ENCODE results near the gene UBQLN1. TPM values are rescaled to one million over a fixed set of nuclear protein-coding genes. Genes with fewer than 3 reads are reported as not detected.

UBQLN1 gene
- total RNA-seq, 1 donor from 2014 or later, result 133 TPM

DNA sequence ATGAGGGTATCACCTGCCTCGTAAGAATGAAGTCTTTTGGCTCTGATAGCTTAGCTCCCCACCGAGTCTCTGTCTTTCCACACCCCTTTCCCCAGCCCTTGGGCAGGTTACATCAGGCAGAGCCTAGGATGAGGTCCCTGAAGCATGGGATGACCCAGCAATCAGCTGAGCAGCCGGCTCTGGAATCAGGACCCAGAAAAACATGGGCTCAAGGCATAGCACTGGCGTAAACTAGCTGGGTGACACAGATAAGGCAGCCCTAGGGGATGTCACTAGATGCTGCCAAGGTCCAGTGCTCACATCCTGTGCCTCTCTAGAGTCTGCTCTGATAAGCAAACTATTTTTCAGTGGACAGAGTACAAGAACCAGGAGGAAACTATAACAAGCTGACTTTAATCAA lies 58.2 kb downstream of the UBQLN1 start:
- Histone ChIP-seq H3K36me3 (ENCODE audit: control insufficient read depth, insufficient read depth, low read length) (peaks cover 2% of the 10 kb centered on the region), H3K27me3 (ENCODE audit: control insufficient read depth, insufficient read depth, low read length) (no peaks in the 10 kb centered on the region), H3K4me3 (ENCODE audit: low read depth, low read length) (no peak overlapping the region)
- DNase-seq (ENCODE audit: low read depth), result no peak
- TF ChIP-seq, protein P1, sequence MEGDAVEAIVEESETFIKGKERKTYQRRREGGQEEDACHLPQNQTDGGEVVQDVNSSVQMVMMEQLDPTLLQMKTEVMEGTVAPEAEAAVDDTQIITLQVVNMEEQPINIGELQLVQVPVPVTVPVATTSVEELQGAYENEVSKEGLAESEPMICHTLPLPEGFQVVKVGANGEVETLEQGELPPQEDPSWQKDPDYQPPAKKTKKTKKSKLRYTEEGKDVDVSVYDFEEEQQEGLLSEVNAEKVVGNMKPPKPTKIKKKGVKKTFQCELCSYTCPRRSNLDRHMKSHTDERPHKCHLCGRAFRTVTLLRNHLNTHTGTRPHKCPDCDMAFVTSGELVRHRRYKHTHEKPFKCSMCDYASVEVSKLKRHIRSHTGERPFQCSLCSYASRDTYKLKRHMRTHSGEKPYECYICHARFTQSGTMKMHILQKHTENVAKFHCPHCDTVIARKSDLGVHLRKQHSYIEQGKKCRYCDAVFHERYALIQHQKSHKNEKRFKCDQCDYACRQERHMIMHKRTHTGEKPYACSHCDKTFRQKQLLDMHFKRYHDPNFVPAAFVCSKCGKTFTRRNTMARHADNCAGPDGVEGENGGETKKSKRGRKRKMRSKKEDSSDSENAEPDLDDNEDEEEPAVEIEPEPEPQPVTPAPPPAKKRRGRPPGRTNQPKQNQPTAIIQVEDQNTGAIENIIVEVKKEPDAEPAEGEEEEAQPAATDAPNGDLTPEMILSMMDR (IDR thresholded peaks at IDR 0.05; ENCODE audit: insufficient read depth, low read length, poor library complexity, severe bottlenecking), result no peak

DNA sequence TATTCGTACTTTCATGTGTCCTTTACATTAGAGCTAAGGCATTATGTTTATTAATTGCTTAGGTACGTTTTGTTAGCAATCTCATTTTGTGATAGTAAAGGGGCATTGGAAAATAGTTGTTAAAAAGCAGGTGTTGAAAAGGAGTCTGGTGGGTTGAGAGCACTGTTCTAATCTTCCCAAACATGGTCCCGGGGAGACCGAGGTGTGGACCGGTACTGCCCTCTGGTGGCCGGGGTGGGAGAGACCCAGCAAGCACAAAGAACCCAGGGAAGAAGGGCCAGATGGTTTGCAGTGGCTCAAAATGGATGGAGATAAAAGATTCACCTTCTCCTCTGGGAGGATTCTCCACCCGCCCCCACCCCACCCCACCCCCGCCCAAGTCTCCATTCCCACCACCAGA lies 58.7 kb downstream of the UBQLN1 start:
- TF ChIP-seq, protein P1 (IDR thresholded peaks at IDR 0.05; ENCODE audit: insufficient read depth, low read length, poor library complexity, severe bottlenecking), result peak; percentile 88
- H3K4me3 ChIP-seq (ENCODE audit: low read depth, low read length), result no peak overlapping the region
- H3K27me3 ChIP-seq (ENCODE audit: control insufficient read depth, insufficient read depth, low read length), result no peaks in the 10 kb centered on the region
- H3K36me3 ChIP-seq (ENCODE audit: control insufficient read depth, insufficient read depth, low read length), result peaks cover 2% of the 10 kb centered on the region
- no peak for DNase-seq (ENCODE audit: low read depth)

DNA sequence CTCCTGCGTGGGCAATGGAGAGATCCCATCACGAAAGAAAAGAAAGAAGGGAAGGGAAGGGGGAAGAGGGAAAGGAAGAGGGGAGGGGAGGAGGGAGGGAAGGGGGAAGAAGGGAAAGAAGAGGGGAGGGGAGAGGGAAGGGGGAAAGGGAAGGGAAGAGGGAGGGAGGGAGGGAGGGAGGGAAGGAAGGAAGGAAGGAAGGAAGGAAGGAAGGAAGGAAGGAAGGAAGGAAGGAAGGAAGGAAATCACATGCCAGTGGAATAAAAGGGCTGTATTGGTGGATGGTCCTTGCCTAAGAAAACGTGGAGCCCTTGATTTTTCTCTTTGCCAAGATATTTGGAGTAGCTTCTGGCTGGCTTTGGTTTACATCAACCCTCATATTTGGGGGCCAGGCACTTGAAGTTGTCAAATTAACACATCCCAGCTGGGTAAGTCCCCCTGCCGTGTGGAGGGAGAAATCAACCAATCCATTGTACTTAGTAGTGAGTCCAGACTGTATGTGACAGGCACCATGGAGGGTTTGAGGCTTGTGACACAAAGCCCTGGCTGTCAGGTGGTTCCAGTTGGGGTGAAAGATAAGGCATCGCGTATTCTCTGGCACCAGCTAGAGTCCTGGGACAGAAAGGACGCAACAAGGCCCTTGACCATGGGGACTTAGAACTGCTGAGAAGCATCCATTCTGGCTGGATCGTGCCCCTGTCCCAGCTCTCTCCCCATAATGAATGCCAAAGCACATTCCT lies 61.1 kb downstream of the UBQLN1 start:
- no peak for DNase-seq (ENCODE audit: low read depth)
- TF ChIP-seq, protein P1 (IDR thresholded peaks at IDR 0.05; ENCODE audit: insufficient read depth, low read length, poor library complexity, severe bottlenecking), result no peak

DNA sequence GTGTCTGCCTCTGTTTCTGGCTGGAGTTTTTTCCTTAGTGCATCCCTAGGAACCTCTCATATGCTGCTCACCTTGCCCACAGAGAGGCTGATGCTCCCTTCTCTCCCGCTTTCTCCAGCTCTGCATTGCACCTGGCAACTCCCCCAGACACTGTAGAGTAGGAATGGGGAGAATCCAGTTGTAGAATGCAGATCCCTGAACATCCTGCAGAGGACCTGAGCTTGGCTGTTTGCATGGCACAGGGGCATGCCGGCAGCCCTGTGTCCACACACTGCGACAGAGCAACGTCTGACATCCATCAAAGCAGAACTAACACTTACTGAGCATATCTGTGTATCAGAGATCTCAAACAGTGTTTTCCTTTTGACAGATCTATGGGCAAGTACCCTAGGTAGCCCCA lies 65.0 kb downstream of the UBQLN1 start:
- H3K36me3 ChIP-seq (ENCODE audit: control insufficient read depth, insufficient read depth, low read length), result peaks cover 2% of the 10 kb centered on the region
- TF ChIP-seq, protein P1 (IDR thresholded peaks at IDR 0.05; ENCODE audit: insufficient read depth, low read length, poor library complexity, severe bottlenecking), result no peak
- H3K27me3 ChIP-seq (ENCODE audit: control insufficient read depth, insufficient read depth, low read length), result no peaks in the 10 kb centered on the region
- no peak for DNase-seq (ENCODE audit: low read depth)
- H3K4me3 ChIP-seq (ENCODE audit: low read depth, low read length), result no peak overlapping the region

More for the DNA sequence above, 61.1 kb downstream of the UBQLN1 start:
- no peaks in the 10 kb centered on the region for H3K27me3 ChIP-seq (ENCODE audit: control insufficient read depth, insufficient read depth, low read length)
- peaks cover 2% of the 10 kb centered on the region for H3K36me3 ChIP-seq (ENCODE audit: control insufficient read depth, insufficient read depth, low read length)
- H3K4me3 ChIP-seq (ENCODE audit: low read depth, low read length), result no peak overlapping the region

DNA sequence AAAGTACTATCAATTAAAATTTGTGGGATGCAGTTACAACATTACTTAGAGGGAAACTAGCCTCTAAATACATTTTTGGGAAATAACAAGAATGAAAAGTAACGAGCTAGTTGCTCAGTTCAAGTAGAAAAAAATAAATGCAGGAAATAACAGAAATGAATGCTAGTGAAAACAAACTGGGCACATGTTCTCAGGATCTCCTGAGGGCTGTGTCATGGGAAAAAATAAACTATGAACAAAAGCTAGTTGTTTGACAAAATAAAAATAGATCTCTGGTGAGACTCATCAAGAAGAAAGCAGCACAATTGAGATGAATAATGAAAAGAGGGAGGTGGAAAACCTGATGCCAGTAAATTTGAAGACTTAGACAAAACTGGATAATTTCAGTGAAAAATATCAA lies 68.5 kb downstream of the UBQLN1 start:
- no peaks in the 10 kb centered on the region for H3K36me3 ChIP-seq (ENCODE audit: control insufficient read depth, insufficient read depth, low read length)
- DNase-seq (ENCODE audit: low read depth), result no peak
- H3K4me3 ChIP-seq (ENCODE audit: low read depth, low read length), result no peak overlapping the region
- no peaks in the 10 kb centered on the region for H3K27me3 ChIP-seq (ENCODE audit: control insufficient read depth, insufficient read depth, low read length)
- TF ChIP-seq, protein P1 (IDR thresholded peaks at IDR 0.05; ENCODE audit: insufficient read depth, low read length, poor library complexity, severe bottlenecking), result no peak

DNA sequence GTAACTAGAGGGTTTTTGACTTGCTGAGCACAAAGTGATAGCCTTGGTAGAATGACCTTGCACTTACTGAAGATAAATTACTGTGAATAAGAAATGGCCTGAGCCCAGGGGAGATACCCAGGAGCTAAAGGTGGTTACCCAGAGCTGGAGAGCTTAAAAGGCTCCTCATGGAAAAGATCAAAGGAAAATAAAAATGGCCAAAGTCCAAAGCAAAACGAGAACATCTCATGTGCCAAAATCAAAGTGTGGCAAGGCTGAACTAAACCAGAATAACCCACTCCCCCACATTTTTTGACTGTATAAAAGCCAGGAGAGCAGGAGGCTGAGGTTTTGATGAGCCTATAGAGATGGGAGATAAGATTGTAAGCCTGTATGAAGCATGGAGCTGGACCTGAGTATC lies 70.4 kb downstream of the UBQLN1 start:
- TF ChIP-seq, protein P1 (IDR thresholded peaks at IDR 0.05; ENCODE audit: insufficient read depth, low read length, poor library complexity, severe bottlenecking), result no peak
- Histone ChIP-seq H3K27me3 (ENCODE audit: control insufficient read depth, insufficient read depth, low read length) (no peaks in the 10 kb centered on the region), H3K36me3 (ENCODE audit: control insufficient read depth, insufficient read depth, low read length) (no peaks in the 10 kb centered on the region), H3K4me3 (ENCODE audit: low read depth, low read length) (no peak overlapping the region)
- DNase-seq (ENCODE audit: low read depth), result no peak
